Inflammatory macrophage treated with lipopolysaccharide for 4 hours (primary cell): Measurements from ENCODE around the gene TMEM184B.
A peak's percentile ranks its signal among the peaks of the same experiment; 100 is the strongest.

ENCODE experiments used
- DNase-seq: peaks from one replicate; pipeline ENCODE4 v3.0.0-alpha.2; 2020

The TMEM184B gene

DNA sequence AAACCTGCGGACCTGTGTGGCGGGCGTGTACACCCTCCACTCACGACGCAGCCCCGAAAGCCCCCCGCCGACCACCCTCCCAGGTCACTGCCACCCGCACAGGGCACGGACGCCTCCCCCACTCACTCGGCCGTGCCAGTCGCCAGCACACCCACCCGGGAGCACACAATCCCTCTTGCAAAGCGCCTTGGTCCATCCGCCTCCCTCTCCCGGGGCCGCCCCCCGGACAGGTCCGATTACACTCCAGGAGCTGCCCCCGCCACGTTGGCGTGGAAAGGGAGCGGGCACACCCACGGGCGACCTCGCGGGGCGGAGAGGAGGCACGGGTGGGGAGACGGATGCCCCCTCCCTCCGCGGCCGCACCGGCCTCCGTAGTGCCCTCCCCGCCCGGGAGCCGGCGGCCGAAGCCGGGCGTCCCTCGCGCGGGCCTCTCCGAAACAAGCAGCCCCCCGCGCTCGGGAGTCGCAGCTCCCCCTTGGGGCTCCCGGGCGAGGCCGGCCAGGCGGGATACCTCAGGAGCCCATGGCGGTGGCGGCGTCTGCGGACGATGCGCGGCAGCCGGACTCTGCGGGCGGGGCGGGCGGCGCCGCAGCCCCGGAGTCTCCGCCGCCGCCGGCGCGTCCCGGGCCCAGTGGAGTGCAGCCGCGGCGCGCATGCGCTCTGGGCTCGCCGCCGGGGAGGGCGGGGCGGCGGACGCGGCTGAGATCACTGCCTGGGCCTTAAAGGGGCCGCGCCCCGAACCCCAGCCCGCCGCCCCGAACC is at the start of gene TMEM184B:
TMEM184B (minus strand) TSS at position 638 of the 762 bp plus-strand sequence. CDS start 25,049 bp downstream, outside the sequence.
- DNase-seq, result peak; percentile 78

DNA sequence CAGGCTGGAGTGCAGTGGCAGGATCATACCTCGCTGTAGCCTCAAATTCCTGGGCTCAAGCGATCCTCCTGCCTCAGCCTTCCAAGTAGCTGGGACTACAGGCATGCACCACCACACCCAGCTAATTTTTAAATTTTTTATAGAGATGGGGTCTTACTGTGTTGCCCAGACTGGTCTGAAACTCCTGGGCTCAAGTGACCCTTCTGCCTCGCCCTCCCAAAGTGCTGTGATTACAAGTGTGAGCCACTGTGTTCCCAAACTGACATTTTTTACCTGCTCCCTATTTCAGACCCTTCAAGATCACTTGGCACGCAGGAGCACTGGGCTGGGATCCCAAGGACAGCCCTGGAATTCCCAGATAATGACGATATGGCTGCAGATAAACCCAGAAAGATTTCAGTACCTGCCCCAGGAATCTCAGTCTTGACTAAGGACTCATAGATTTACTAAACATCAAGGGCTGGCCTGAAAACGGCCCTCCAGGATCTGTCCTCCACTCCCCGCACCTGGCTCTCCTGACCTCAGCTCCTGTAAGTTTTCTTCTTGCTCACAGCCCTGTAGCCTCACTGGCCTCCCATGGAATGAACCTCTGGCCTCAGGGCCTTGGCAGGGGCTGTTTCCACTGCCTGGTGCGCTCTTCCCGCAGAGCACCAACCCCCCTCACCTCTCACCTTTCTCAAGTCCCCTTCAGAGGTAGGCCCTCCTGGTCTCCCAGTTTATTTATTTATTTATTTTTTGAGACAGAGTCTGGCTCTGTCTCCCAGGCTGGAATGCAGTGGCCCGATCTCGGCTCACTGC is 48.0 kb upstream of the TMEM184B start:
- no peak for DNase-seq

DNA sequence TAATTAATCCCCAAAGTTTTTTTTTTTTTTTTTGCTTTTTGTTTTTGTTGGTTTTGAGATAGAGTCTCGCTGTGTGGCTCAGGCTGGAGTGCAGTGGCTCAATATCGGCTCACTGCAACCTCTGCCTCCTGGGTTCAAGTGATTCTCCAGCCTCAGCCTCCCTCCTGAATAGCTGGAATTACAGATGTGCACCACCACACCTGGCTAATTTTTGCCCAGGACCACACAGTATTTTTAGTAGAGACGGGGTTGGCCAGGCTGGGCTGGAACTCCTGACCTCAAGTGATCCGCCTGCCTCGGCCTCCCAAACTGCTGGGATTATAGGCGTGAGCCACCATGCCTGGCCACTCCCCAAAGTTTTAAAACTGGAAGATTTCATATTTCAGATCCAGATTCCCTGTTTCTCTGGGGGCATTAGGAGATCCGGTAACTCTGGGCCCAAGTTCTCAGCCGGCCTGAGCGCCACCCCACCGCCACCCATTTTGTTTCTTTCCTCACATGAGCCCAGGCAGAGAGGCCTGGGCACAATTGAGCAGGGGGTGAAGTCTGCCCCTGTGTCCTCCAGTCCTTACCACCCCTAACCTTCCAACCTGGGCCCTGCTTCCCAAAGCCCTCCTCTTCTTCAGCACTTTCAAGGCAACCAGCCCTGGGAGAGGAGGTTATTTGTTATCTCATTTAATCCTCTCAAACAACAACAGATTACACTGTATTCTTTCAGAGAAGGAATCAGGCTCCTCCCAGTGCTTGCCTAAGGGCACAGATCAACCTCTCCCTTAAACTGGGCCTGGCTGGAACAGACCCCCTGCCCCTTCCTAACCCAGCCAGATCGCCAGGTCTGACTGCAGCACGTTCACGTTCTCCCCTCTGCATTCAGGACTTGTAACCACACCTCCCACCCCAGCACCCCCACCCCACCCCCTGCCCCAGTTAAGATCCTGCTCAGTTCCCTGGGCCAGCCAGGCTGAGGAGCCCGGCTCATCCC is 46.3 kb upstream of the TMEM184B start:
- no peak for DNase-seq

DNA sequence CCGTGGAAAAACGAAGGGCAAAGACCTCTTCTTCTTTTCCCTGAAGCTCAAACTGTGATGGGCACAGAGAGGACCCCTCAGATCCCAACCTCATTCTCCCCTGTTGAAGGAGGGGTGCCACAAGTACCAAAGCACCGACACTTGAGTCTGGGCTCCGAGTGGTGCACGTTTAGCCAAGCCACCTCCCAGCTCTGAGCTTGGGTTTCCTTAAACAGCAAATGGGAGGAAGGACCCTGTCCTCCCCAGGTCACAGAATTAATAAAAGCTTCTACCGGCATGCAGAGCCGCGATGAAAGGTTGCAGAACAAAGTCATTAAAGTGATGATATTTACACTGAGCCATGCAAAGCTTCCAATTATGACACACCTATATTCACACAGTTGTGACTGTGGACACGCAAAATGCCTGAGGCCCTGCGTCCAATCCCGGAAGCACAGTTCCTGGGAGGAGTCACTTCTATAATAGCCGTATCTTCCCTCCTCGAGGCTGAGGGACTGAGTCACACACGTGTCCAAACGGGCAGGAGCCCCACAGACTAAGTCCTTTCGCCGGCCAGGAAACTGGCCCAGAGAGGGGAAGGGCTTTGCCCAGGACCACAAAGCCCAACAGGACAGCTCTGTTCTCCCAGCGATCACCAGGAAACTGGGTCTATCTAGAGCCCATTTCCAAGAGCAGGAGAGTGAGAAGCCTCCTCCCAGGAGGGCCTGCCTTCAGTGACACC is 45.3 kb upstream of the TMEM184B start:
- DNase-seq, result peak; percentile 84

DNA sequence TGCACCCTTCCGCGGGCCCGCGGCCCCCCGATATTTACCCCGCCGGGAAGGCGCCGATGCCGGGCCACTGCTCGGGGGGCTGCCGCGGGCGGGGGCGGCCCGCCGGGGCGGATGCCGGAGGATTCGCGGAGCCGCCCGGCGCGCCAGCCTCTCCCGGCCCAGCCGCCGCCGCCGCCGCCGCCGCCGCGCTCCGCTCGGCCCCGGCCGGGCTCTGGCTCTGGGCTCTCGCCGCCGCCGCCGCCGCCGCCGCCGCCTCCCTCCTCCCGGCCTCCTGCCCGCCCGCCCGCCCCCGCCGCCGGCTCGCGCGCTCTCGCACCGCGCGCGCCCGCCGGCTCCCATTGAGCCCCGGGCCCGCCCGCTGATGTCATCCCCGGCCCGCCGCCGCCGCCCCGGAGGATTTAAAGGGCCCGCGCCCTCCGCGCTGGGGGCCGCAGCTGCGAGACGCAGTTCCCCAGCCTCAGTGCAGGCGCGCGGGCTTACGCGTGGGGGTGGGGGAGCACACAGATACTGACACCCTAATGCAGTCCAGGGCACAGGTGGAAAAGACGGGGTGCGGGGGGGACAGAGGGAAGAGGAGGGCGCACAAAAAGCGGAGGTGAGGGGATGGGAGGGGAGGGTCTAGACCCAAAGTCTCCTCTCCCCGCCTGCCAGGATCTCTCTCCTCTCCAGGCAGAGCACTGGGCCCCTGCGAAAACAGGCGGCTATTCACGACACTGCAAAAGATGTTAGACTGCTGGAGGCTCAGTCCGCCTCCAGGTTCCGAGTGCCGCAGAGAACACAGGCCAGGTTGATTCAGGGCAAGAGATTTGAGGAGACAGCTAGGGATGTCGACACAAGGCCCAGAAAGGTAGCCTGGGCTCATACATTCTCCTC is 44.5 kb upstream of the TMEM184B start, which contains the start of gene CSNK1E:
CSNK1E (minus strand) TSS at position 312 of the 873 bp plus-strand sequence. CDS start 3,276 bp downstream, outside the sequence.
- peak; percentile 52 for DNase-seq

DNA sequence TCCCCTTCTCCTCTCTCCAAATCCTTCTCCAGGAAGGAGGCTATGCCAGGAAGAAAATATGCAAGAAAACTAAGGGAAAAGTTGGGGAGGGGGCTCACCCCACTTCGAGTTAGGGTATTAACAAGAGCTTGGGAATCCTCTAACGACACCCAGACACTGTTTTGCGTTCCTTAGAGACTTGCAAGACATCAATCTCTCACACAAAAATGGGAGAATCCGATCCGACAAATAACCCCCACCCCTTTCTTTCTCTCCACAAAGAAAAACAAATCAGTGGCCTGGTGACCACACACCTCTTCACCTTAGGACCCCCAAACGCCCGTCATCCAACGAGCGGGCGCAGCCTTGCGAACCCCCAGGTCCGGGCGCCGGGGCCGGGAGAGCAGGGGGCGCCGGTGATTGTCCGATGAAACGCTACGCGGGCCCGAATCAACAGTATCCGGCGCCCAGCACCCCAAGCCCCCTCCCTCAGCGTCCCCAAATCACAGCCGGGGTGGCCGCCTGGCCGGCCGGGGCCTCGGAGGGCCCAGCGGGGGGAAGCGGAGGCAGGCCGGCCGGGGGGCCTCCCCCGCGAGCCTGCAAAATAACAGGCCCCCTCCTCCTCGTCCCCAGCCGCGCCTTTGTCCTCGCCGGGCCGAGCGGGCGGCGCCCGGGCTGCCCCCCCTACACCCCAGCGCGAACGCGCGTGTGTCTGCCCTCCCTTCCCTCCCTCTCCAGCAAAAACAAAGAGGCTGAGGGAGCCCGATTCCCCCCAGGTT is 43.7 kb upstream of the TMEM184B start:
- DNase-seq, result peak; percentile 19

DNA sequence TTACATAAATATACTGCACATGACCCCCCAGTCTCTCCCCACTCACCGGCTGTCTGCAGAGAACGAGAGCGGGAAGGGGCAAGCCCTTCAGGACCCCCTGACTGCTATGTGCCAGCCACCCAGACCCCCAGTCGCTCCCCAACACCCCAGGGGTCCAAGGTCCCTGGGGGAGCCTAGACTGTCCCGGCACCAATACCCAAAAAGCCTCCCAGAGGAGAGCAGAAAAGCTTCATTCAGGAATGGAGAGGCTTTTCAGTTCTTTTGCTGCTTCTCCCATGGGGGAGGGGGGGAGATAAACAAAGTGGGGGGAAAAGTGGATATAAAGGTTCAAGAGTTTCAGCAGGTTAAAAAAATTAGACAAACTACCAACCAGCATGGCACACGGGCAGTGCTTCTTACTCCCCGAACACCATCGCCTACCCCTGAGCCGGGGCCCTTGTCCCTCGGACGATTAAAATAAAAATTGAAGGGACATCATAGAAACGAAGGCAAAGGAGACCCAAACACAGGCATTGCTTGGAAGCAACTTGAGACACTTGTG is 43.1 kb upstream of the TMEM184B start:
- no peak for DNase-seq

DNA sequence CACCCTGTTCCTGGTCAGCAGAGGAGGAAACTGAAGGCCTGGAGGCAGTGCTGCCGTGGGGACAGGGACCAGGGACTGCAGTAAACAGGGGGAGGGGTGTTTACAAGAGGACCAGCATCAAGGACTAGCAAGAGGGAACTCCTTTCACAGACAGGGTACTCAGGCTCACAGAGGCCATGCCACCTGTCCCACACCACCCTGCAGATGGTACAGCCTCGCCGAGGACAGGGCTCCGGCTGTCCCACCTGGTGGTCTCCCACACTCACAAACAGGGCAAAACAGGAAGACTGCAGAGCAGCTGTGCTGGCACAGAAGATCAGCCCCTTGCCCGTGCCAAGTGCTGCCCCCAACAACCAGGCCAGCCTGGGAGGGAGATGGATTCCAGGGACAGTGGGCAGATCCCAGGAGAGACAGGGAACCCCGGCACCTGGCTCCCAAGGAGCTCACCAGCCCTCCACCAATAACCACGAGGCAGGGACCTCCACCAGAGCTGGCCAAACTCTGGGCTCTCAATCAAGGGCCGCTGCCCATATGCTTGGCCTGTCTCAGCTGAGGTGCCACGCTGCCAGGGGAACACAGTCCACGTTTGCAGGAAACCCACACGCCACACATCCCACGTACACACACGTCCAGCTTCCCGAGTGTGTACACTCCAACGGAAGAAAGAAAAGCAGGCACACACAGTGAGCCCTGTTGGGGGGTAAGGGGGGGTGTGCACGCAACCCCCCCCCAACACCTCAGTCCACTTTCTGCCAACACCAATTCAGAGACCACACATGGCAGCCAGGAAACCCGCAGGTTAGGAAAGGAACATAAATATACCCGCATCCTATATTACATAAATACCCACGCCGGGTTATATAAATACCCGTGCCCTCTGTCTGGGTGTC is 42.4 kb upstream of the TMEM184B start:
- no peak for DNase-seq

DNA sequence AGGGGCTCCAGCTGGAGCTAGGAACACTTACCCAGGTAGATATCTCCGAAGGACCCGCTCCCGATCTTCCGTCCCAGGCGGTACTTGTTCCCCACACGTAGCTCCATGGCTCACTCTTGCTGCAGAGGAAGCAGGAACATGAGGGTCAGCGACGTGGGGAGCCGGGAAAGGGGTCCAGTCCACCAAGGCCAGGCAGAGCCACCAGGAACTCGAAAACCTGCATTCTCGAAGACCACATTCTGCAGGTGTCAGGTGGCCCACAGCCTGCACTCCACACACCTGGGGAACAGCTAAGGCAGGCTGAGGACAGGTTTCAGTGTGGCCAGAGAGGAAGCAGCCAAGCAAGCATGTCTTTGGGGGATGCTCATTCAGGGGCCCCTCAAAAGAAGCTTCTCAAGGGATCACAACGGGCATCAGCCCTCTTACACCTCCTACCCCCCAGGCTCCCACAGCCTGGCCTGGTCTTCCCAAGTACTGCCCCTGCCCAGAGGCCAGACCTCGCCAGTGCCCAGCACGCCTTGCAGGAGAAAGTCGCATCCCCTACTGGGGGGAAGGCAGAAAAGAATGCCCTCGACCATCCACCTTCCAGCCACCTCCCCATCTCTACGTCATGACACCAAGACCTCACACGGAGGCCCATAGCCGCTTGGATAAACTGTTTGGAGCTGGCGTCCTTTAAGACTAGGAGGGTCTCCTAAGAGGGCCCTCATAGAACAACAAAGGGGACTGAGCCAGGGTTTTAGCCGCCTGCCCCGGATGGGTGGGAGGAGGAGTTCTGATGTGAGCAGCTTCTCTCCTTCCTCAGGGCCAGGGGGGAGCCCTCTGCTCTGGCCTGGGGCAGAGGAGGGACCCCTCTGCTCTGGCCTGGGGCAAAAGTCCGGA is 41.5 kb upstream of the TMEM184B start:
- no peak for DNase-seq

DNA sequence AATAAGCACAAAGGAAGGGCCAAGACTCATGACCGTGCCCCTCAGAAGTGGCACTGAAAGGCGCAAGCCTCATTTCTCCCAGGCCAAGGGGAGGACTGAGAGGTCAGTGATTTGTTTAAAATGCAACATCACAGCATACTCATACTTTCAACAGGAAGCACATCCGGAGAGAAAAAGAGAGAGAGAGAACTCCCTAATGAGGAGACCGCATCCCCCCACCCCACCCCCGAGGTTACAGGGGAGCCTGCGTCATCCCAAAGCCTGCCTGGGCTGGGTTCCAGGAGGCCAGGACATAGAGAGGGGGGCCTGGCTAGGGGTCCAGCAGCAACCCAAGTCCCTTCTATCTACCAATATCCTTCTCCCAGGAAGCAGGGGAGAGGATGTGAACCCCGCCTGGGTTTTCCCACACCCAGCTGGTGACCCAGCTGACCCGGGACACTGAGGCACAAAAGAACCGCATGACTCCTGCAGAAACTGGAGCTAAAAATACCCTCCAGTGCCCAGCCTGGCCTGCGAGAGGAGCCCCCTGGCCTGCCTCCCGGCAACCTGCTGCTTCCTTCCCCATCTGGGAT is 40.7 kb upstream of the TMEM184B start:
- DNase-seq, result no peak

DNA sequence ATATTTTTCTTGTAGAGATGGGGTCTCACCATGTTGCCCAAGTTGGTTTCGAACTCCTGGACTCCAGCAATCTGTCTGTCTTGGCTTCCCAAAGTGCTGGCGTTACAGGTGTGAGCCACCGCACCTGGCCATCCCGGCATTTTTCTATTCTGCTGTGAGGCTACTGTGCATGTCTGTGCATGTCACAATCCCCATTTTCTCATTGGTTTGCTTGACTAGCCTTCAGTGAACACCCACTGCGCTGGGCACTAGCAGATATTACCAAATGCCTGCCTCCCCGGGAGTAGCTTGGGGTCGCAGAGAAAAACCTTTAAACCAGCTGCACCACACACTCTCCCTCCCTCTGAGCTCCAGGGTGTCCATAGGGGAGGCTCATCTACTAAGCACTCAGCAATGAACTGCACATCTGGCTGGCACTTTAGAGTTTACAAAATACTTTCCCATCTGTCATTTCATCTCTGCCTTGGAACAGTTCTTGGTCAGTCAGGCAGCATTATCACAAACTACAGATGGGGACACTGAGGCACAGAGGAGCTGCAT is 39.5 kb upstream of the TMEM184B start:
- DNase-seq, result no peak

DNA sequence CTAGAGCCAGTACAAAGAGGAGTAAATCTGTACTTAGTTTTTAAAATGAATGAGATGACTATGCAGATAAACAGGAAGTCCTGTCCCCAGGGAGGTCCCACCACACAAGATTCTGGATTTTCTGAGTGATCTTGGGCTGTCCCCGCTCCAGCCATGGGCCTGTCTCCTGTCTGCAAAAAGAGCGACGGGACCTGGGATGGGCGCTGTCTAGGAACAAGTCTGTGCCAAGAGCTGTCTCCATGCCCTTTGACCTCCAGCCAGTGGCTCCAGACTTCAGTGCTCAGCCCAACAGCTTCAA is 38.5 kb upstream of the TMEM184B start:
- no peak for DNase-seq

DNA sequence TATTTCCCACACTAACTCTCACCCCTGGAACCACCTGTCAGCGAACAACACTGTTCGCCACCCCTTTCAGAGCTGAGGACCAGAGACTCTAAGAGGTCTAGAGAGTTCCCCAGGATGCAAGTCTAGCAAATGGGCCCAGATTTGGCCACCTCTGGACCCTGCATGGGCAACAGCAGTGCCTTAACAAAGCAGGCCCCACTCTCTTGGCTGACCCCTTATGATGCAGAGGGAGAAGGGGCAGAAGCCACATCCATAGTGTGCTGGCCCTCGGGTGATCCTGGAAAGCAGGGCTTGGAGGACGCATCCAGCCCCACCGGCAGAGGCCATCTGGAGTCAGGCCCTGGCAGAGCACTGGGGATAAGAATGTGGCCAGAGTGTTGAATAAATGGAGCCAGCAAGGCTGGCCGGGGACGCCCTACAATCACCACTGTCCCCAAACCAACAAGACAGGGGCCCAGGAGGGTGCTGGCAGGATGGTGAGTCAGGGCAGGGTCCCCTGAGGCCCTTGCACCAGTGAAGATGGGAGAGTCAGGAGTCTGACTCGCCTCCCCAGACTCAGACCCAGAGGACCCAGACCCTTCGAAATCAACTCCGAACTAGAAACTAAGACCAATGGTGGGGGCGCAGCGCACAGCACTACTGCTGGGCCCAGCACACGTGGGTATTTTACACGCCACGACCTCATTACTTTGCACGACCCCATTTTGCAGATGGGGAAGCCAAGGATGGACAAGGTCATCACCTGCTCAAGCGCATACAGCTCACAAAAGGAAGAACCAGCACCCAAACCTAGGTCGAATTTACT is 37.9 kb upstream of the TMEM184B start:
- DNase-seq, result no peak

DNA sequence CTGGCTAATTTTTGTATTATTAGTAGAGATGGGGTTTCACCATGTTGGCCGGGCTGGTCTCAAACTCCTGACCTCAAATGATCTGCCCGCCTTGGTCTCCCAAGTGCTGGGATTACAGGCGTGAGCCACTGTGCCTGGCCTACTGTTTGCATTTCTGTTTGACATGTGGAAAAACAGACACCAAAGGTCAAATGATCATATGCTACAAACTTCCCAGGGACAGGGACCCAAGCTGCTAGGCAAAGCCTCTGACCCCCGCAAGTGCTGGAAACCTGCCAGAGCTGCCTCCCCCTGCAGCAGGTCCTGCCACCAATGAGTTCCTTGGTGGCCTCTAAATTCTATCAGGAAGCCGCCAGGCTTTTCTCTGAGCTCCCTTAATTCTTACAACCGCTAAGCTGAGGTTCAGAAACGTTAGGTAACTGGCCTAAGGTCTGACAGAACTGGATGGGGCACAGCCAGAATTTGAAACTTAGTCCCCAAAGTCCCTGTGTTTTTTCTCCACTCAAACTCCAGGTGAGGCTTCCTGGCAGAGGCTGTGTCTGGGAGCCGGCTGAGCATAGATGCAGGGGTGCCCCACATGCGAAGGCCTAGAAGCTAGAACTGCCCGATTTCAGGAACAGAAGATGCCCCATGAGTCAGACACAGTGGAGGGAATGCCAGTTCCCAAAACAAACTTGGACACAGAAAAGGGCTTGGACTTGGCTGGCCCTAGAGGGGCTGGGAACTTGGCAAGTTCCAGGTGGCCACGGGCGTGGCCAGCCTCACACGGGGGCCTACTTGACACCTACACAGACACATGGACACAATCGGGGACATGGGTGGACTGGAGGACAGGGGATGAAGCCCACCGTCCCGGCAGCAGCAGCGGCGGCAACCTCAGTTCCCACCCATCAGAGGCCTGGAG is 37.1 kb upstream of the TMEM184B start:
- DNase-seq, result no peak

DNA sequence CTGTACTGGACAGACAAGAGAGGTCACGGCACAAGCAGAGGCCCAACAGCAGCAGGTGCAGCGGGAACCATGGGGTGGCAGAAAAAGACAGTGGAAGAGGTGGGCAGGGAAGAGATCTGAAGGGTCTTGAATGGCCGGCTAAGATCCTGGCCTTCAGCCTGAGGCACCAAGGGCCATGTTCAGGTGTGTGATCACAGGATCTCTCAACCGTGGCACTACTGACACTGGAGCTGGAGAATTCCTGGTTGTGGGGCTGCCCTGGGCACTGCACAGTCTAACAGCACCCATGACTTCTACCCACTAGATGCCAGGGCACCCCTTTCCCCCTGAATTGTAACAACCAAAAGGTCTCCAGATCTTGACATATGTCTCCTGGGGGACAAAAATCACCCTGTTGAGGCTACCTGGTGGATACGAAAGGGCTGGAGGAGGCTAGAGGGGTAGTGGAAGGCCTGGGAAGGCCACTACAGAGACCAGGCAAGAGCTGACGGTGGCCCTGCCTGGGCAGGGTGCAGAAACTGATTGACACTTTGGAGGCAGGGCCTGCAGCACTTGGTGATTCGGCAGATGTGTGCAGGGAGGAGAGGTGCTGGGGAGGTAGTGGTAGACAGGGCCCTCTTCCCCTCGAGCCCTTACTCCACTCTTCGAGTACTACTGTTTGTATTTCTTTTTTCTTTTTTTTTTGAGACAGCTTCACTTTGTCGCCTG is 36.1 kb upstream of the TMEM184B start:
- no peak for DNase-seq
